AG09309 (cell line): ENCODE data around the gene TMEM144.
A peak's percentile ranks its signal among the peaks of the same experiment; 100 is the strongest.

Experiments
- DNase-seq: peaks from one replicate; pipeline ENCODE4 v3.0.0-alpha.2; 2010; ENCODE audit warnings: low read depth
- H3K4me3 ChIP-seq: 2 replicates; pipeline ENCODE4 v1.5.1; 2011; ENCODE audit warnings: mild to moderate bottlenecking, low read depth, low read length, moderate library complexity; ENCODE audit not compliant: control insufficient read depth
- TF ChIP-seq, protein P1 (sequence below): IDR thresholded peaks from 2 replicates; pipeline ENCODE4 v1.5.1; 2011; ENCODE audit warnings: mild to moderate bottlenecking, low read depth, low read length, inconsistent platforms; ENCODE audit not compliant: insufficient read depth, control insufficient read depth; ENCODE audit errors: missing control alignments

The TMEM144 gene

GRCh38 chr4:158168606-158169005 is 41.7 kb upstream of the TMEM144 start:
- DNase-seq: no peak

DNA sequence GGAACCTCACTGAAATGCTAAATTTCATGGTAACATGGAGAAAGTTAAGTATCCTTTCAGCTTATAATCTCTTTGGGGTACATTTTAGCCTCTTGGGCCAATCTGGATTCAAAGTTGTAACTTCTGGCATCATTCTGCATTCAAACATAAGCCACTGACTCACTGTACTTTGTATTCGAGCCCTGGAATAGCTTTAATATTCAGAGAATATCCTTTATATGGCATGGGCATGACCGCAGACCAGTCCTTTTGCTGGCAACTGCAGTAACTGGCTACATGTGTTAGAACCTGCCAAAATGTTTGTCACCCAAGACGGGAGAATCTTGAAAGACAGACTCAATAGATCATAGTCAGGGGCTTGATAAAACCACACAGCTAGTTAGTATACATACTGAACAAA is 40.8 kb upstream of the TMEM144 start:
- TF ChIP-seq, protein P1, sequence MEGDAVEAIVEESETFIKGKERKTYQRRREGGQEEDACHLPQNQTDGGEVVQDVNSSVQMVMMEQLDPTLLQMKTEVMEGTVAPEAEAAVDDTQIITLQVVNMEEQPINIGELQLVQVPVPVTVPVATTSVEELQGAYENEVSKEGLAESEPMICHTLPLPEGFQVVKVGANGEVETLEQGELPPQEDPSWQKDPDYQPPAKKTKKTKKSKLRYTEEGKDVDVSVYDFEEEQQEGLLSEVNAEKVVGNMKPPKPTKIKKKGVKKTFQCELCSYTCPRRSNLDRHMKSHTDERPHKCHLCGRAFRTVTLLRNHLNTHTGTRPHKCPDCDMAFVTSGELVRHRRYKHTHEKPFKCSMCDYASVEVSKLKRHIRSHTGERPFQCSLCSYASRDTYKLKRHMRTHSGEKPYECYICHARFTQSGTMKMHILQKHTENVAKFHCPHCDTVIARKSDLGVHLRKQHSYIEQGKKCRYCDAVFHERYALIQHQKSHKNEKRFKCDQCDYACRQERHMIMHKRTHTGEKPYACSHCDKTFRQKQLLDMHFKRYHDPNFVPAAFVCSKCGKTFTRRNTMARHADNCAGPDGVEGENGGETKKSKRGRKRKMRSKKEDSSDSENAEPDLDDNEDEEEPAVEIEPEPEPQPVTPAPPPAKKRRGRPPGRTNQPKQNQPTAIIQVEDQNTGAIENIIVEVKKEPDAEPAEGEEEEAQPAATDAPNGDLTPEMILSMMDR: no peak
- H3K4me3 ChIP-seq: peak overlapping the region; percentile 54
- no peak for DNase-seq

More at GRCh38 chr4:158168606-158169005, 41.7 kb upstream of the TMEM144 start:
- TF ChIP-seq, protein P1: no peak
- H3K4me3 ChIP-seq: no peak overlapping the region

DNA sequence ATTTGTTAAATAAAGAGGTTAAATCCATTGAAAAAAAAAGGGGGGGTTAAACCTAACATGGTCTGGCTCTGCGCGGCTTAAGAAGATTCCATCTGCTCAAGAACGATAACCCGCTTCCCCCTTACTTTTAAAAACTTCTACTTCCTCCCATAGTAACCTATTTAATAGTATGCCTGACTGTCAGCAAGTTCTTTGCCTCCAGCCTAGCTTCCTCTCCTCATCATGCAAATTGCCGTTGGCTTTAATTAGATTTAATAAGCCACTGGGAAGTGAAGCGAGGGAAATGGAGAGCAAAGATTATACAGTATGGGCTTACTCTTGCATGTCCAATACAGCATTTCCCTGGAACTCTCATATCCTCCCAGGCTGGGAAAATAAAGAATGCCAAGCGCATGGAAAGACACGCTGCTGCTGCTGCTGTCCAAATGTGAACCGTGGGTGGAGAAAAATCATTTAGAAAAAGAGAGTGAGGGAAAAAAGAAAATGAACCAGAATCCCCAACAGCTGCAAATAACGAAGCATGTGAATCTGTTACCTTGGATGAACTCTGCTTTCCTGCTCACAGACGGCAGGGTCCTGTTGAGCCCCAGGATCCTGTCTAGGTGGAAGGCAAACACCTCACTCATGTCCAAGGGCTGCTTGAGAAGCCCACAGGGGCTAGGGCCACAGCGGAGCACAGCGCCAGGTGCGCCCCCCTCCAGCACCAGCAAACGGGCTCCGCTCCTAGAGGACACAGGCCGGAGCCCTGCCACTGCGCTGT is 40.2 kb upstream of the TMEM144 start:
- TF ChIP-seq, protein P1: no peak
- no peak for DNase-seq
- H3K4me3 ChIP-seq: peak overlapping the region; percentile 54

- TF ChIP-seq, protein P1: peak; percentile 61
- DNase-seq: no peak
- peak overlapping the region; percentile 54 for H3K4me3 ChIP-seq
These were observed 39.4 kb upstream of the TMEM144 start for GRCh38 chr4:158170691-158171561.

- TF ChIP-seq, protein P1: peak; percentile 66
- DNase-seq: no peak
- peak within 1 kb of the TSS; percentile 13 for H3K4me3 ChIP-seq
These were observed 37.7 kb upstream of the TMEM144 start, which contains the start of gene GASK1B for GRCh38 chr4:158172261-158173258. Gene GASK1B (minus strand): TSS chr4:158173025. CDS start chr4:158171375, 1,650 bp downstream.

- TF ChIP-seq, protein P1: no peak
- no peak for DNase-seq
- H3K4me3 ChIP-seq: no peak overlapping the region
These were observed 34.2 kb upstream of the TMEM144 start for GRCh38 chr4:158176108-158176507.
